AG09319 (cell line): ENCODE measurements around the gene CPNE7.

Experiments used
- DNase-seq: peaks from one replicate; pipeline ENCODE4 v3.0.0-alpha.2; 2010; ENCODE audit warnings: low read depth; ENCODE audit errors: extremely low read depth
- TF ChIP-seq, protein P1 (sequence below): IDR thresholded peaks from 2 replicates; pipeline ENCODE4 v1.5.1; 2011; ENCODE audit warnings: low read depth, mild to moderate bottlenecking, inconsistent platforms, low read length, moderate library complexity

The CPNE7 gene

GRCh38 chr16:89574681-89575246 lies 794 bp upstream of the CPNE7 start:
- no peak for DNase-seq
- TF ChIP-seq, protein P1, sequence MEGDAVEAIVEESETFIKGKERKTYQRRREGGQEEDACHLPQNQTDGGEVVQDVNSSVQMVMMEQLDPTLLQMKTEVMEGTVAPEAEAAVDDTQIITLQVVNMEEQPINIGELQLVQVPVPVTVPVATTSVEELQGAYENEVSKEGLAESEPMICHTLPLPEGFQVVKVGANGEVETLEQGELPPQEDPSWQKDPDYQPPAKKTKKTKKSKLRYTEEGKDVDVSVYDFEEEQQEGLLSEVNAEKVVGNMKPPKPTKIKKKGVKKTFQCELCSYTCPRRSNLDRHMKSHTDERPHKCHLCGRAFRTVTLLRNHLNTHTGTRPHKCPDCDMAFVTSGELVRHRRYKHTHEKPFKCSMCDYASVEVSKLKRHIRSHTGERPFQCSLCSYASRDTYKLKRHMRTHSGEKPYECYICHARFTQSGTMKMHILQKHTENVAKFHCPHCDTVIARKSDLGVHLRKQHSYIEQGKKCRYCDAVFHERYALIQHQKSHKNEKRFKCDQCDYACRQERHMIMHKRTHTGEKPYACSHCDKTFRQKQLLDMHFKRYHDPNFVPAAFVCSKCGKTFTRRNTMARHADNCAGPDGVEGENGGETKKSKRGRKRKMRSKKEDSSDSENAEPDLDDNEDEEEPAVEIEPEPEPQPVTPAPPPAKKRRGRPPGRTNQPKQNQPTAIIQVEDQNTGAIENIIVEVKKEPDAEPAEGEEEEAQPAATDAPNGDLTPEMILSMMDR: peak; percentile 47

- no peak for DNase-seq
- TF ChIP-seq, protein P1: no peak
These were observed 846 bp downstream of the CPNE7 start for GRCh38 chr16:89576153-89577054.

DNA sequence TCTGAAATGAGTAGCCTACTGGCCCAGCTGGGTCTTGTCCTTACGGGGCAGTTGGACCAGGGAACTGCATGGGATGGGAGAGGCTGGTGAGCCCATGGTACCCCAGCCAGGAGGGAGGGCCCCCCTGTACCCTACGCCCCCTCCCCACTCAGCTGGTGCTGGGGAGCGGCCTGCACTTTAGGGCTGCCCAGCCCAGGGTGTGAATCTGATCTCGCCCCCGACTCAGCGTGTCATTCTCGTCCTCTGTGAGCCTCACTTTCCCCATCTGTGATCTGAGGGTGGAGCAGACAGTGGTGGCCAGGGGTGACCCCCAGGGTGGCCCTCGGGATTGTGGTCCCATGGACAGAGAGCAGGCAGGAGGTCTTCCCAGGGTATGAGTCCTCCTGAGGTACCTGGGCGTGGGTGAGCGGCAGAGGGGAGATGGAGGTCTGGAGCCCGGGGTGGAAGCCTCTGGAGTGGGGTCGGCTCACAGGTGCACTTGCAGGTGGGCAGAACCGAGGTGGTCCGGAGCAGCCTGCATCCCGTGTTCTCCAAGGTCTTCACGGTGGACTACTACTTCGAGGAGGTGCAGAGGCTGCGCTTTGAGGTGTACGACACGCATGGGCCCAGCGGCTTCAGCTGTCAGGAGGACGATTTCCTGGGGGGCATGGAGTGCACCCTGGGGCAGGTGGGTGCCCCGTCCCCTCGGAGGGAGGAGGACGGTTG lies 1.6 kb downstream of the CPNE7 start:
- TF ChIP-seq, protein P1: no peak
- DNase-seq: no peak

DNA sequence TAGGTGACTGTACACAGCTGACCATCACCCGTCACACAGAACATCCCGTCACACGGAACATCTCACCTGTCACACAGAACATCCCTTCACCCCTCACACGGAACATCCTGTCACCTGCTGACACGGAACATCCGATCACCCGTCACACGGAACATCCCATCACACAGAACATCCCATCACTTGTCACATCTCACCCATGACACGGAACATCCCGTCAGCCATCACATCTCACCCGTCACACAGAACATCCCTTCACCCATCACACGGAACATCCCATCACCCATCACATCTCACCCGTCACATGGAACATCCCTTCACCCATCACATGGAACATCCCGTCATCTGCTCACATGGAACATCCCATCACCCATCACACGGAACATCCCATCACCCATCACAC lies 3.8 kb downstream of the CPNE7 start:
- DNase-seq: no peak
- TF ChIP-seq, protein P1: no peak

- peak; percentile 79 for DNase-seq
- TF ChIP-seq, protein P1: no peak
These were observed 5.6 kb downstream of the CPNE7 start for GRCh38 chr16:89581045-89581695.

DNA sequence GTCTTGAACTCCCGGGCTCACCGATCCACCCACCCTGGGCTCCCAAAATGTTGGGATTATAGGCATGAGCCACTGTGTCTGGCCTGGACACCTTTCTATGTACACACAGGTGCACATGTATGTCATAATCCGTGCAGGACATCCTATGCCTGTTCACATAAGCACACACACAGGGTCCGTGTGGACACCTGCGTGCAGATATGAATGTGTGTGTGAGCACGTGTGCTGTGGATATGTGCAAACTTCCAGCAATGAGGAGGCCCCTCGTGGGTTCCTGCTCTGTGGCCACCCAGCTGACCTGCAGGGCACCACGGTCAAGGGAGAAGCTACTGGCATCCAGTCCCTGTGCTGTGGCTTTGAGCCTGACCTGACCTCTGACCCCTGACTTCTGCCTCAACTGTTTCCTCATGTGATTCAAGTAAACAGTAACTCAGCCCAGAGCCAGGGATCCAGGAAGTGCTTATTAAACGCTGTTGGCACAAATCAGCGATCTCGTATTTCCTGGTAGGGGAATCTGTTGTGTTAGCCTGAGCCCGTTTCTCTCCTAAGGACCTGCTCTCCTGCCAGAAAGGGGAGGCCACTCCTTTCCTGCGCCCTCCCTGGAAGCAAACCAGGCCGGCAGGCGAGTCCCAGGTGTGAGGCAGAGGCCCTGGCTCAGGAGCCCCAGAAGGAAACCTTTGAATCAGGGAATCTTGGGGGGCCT lies 6.5 kb downstream of the CPNE7 start:
- peak; percentile 48 for DNase-seq
- TF ChIP-seq, protein P1: no peak
